HG02571 (cell line): ENCODE results near the gene FAM83C.

Experiments
- ATAC-seq: cut with Tn5 transposase; IDR thresholded peaks from one replicate; pipeline ENCODE4 v1.9.1; 2021; ENCODE audit warnings: mild to moderate bottlenecking, moderate library complexity; ENCODE audit not compliant: unreplicated experiment

FAM83C gene

DNA sequence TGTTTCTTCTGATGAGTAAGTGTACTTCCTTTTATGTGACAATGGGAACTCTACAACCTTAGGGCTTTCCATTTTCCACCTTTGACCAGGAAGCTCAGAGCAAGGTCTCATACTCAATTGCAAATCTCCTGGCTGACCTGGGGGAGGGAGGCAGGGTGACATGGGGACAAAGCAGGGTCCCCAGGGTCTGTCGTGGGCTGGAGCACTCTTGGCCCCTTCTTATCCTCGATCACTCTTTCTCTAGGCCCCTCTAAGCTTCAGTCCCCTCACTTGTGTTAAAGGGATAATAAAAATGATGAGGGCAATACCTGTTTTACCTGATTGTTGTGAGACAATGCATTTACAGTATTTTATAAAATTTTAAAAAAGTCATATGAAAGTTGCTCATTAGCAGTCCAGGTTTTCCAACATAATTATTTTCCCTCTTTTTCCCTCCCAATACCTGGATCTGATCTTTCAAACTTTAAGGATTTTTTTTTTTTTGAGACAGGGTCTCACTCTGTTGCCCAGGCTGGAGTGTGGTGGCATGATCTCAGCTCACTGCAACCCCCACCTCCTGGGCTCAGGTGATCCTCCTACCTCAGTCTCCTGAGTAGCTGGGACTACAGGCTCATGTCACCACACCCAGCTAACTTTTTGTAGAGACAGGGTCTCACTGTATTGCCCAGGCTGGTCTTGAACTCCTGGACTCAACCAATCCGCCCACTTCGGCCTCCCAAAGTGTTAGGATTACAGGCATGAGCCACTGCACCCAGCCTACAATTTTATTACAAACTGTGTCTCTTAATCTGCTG lies 8.4 kb upstream of the FAM83C start:
- ATAC-seq = no peak

DNA sequence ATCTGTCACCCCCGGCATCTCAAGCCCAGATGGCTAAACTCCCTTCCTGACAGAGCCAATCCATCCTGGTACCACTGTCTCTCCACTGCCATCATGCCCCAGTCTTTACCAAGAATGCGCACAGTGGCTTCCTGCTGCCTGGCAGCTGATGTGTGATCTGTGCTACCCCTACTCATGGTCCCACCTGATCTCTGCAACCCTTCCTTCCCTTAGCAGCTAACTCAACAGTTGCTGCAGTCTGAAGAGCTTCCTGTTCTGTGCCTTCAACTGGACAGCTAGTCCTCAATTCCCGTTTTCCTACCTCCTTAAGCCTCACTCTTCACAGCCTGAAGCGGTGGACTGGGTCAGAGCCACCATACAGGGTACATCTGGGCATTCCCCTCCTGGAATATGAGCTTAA lies 7.6 kb upstream of the FAM83C start:
- no peak for ATAC-seq

DNA sequence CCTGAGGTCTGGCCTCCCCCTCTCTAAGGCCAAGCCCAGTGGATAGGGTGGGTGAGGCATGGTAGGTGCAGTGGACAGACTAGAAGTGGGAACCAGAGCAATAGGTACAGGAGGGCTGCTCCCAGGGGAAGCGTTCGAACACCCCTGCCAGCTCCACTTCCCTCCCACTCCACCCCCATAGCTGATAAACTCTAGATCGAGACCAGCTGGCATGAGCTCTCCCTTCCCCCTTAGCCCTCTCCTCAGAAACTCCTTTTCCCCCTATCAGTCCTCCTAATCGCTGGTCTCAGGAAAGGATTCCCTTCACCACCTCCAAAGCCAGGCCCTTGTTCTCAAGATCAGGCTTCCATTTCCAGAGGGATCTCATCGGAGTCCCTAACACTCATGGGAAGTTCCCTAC lies 6.0 kb upstream of the FAM83C start:
- no peak for ATAC-seq

DNA sequence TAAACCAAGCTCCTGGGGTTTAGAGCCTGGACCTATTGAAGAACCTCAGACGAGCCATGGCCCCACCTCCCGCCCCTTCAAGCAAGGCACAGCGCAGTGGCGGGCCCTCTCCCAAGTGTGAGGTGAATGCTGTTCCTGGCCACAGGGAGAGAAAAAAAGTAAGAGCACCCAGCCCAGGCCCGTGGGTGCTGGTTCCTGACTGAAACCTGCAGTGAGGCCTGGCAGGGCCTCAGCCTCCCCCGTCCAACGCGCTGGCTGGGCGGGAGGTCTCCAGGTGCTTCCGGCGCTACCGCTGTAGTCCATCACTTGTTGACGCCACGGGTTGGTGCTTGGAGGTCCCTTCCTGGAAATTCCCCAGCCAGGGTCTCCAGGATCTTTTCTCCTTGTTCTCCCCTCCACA lies 5.5 kb upstream of the FAM83C start:
- ATAC-seq = no peak

DNA sequence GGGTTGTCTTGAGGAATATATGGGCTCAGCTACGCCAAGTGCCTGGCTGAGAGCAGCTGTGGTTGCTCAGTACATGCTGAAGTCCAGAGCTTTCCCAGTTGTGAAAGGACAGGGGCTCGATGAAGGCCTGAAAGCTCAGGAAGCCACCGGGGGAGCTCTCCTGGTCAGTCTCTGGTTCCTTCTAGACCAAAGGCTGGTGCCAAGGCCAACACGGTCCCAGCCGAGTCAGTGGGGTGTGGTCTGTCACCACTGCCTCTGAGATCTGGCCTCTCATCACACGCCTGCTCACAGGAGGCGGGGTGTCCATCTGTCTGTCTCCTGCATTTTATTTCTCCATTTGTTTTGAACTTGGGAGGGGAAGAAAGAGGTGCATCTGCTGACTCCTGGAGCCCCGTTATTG lies 4.9 kb upstream of the FAM83C start:
- no peak for ATAC-seq

DNA sequence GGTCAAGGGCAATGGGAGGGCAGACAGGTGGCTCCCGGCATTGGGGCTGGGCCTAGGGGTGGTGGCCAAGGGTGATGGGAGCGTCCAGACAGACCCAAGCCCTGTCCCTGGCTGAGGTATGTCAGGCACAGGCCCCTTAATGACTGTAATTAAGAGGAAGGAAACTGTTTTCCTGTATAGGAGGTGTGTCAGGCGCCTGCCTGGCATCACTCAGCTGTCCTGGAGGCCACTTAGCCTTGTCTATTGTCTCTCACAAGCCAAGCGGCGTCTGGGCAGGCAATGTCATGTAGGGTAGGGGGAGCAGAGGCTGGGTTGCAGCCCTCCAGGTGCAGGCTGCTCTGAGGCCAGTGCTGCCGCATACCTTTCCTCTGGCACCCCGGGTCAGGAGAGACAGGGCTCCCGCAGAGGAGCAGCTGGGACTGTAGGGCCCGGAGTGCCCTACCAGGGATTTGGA lies 3.9 kb upstream of the FAM83C start:
- no peak for ATAC-seq

DNA sequence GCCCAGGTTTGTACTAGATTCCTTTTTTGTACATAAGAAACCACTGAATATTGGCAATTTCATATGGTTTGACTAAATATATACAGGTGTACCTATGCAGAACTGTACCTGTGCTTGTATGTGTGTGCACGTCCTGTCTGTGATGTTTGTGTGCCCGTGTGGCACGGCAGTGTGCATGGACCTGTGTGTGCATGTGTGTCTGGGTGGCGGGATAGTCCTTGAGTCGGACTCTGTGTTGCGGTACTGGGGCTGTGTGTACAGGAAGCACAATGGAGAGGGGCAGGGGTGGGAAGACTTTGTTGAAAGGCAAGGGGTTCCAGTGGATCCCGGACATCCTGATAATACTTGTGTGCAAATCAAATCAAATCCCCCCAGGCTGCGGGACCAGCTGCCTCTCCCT lies 3.4 kb upstream of the FAM83C start:
- no peak for ATAC-seq

DNA sequence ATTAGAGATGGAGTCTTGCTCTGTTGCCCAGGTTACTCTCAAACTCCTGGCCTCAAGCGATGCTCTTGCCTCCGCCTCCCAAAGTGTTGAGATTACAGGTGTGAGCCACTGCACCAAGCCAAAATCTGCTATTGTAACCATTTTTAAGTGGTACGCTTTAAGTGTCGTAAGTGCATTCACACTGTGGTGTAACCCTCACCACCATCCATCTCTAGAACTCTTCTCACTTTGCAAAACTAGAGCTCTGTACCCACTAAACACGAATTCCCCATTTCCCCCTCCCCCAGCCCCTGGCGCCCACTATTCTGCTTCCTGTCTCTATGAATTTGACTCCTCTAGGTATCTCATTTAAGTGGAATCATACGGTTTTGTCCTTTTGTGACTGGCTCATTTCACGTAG lies 2.8 kb upstream of the FAM83C start:
- no peak for ATAC-seq

DNA sequence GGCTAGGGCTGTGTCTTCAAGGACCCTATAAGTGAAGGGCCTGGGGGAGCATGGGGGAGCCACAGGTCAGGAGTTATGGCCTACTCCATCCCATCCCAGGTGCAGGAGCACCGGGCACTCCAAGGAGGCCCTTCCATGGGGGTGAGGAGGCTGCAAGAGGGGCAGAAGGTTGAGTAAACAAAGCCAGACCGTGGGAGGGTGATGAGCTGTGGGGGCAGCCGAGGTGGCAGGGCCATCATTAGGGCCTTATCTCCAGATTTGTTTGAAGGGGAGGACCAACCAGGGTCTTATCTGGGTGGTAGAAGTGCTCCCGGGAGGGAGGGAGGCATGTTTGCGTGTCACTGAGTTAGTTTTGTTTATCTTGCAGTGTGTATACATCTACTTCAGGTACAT lies 2.1 kb upstream of the FAM83C start:
- no peak for ATAC-seq

DNA sequence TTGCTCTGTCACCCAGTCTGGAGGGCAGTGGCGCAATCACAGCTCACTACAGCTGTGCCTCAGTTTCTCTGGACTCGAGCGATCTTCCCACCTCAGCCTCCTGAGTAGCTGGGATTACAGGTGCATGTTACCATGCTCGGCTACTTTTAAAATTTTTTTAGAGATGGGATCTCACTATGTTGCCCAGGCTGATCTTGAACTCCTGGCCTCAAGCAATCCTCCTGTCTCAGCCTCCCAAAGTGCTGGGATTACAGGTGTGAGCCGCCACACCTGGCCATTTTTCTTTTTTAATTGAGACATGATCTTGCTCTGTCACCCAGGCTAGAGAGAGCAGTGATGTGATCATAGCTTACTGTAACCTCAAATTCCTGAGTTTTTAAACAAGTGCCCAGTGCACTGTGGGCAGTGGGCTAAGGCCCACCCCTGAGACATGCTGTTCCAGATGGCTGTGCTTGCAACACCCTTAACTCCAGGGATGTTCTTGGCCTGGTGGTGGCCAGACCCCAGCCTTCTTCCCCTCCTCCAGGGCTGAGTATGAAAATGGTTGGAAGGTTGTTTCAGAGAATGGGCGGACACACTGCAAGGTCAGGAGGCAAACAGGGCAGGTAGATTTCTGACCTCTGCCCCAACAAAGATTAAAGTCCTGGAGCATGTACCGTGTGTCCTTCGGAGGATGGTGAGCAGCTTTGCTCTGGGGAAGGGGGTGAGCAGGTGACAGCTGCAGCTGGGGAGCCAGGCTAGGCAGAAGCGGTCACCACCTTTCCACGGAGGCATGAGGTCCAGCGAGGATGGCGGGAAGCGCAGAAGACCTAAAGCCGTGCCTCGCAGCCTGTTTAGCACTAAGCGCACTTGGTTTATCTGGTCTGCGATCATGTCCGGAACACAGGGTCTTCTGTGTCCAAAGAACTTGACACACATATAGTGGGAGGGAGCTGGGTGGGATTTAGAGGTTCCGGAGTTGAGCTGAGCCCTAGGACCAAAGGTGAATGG lies 1.4 kb upstream of the FAM83C start:
- ATAC-seq = no peak

DNA sequence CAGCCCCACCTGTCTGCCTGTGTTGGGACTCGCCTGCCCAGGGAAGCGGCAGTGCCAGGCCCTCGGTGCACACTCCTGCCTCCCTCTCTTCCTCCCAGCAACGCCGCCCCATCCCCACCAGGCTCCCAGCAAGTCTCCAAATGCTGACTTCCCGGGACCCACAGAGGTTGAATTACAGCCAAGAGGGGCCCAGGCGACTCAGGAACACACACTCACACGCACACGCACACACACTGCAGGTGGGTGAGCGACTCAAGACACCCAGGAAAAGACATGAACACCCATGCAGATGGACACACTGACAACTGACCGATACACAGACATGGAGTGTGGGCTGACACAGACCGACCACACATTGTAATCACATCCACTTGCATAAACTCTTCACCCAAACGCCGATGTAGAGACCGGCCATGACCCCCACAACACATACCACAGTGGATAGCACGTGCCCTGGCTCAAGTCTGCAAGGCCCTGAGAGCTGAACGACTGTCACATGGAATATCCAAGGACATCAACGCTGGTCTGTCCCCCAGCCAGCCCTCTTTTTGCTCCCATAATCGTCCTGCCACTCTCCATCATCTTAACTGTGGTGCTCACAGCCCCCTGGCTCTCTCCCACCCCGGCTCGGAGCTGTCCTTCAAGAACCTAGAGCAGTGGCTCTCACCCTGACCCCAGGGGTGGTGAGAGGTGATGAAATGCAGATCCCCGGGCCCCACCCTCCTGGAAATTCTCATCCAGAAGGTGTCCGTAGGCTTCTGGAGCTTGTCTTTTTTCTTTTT lies 470 bp upstream of the FAM83C start:
- no peak for ATAC-seq

DNA sequence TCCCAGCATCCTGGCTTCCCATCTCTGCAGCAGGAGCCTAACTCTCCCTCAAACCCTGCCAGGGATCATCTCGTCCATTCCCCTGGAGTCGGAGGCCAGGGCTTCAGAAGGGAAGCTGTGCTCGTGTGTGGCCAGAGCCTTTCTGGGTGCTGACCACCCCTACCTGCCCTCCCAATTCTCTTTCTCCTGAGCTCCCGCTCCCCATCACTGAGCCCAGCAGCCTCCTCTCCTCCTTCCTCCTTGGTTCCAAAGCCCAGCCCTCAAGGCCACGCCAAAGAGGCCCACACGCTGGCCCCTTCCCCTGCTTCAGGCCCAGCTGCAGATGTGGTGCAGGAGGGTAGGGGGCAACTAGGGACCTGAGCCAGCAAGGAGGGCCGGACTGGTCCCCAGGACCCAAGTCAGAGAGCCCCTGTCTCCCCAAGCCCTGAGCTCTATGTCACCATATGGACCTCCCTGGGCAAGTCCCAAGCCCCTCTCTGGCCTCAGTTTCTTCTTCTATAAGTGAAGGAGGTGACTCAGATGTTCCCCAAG lies 1.3 kb downstream of the FAM83C start:
- no peak for ATAC-seq

DNA sequence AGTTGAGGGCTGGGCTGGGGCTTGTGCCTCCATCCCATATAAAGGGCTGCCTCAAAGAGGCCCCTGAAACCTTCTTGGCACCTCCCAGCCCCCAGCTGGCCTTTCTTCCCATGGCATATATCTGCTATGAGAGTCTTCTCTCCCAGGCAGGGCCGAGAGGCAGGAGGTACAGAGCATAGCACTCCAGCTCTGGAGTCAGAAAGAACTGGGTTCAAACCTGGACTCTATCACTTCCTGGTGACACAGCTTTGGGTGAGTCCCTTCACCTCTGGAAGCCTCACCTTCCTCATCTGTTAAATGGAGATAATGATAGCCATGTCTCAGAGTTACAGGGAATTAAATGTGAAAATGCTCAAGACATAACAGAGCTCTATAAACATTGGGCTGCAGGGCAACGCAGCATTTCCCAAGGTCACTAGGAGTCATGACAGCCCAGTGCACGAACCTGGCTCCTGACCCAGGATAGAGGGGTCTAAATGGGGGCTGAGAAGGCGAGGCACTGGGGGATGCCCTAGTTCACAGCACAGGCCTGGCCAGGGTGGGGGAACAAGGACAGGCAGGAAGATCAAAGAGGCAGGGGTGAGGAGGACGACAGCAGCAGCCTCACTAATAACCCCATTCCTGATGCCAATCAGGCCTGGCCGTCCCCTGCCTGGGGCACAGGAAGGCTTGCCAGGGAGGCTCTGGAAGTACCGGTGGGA lies 1.9 kb downstream of the FAM83C start:
- no peak for ATAC-seq

DNA sequence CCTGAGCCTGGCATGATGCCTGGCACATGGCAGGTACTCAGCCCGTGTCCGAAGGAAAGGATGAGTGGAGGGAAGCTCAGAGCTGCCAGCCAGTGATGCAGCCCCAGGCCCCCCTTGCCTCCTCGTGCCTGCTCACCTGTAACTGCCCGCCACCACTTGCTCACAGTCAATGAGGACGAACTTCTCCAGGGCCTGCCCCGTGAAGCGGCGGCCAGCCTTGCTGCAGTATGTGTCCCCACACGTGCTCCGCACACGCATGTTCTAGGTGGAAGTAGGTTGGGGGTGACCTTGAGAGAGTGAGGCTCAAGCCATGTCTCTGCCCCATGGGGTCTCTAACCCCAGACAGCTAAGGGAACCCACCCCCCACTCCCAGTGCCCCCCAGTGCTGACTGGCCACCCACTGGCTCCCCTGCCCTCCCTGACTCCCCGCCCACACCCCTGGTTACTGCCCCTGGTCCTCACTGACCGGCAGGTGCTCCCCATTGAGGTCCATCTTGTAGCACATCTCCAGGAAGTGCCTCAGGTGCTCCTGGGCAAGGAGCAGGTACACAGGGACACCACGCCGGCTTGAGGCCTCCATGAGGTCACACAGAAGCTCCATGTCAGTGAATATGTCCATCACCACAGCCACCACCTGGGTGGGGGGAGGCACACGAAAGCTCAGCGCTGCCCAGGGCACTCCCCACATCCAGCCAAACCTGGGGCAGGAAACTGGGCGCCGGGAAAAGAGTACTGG lies 3.7 kb downstream of the FAM83C start:
- no peak for ATAC-seq

DNA sequence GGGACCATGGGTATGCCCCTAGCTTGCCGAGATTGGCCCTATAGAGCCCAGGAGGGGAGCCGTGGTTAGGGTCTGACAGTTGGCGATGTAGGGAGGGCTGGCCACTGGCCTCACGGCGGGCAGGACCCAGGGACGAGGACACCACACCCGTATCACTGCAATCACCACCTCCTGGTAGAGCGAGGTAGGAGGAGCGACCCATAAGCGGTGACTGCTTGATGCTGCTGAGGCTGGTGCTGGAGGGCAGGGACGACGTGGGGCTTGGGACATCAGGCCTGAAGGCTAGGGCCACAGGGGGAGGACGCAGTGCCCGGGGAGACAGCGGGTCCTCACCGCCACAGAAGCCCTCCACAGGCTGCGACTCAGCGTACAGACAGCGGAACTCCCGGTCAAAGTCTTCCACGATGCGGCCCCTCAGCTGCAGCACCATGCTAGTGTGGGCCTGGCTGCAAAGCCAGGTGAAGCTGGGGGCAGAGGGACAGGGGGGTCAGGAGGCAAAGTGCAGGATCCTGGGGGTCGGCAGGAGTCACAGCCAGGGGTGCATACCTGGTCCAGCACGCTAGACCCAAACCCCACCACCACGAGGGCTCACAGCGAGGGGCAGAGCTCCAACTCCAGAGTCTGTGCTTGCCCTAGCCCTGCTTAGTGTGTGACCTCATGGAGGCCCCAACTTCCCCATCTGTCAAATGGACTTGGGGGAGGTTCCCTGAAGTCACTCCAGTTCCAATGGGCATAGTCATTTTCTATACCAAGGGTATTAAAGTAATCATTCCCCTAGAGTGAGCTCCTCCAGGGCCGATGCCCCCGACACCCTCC lies 4.5 kb downstream of the FAM83C start:
- no peak for ATAC-seq

DNA sequence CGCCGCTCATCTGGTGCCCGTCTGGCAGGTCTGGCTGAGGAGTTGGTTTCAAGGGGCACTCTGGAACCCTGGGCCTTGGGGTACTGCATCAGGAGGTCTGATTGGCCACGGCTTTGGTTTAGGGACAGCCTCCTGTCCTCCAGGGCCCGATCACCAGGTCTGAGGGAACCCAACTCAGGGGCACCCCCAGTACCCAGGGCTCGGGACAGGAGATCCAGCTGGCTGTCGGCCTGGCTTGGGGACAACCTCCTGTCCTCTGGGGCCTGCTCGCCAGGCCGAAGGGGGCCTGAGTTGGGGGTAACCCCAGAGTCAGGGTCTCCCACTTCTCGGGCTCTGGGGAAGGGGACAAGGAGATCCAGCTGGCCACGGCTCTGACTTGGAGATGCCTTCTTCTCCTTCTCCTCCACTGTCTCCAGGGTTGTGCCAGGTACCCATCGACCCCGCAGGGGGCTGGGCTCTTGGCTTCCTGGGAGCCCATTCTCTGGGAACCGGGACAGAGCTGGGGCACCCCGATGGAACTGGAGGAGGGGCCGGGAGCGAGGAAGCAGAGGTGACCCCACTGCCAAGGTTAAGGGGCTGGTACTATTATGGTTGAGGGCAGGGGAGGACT lies 5.2 kb downstream of the FAM83C start:
- ATAC-seq = no peak

DNA sequence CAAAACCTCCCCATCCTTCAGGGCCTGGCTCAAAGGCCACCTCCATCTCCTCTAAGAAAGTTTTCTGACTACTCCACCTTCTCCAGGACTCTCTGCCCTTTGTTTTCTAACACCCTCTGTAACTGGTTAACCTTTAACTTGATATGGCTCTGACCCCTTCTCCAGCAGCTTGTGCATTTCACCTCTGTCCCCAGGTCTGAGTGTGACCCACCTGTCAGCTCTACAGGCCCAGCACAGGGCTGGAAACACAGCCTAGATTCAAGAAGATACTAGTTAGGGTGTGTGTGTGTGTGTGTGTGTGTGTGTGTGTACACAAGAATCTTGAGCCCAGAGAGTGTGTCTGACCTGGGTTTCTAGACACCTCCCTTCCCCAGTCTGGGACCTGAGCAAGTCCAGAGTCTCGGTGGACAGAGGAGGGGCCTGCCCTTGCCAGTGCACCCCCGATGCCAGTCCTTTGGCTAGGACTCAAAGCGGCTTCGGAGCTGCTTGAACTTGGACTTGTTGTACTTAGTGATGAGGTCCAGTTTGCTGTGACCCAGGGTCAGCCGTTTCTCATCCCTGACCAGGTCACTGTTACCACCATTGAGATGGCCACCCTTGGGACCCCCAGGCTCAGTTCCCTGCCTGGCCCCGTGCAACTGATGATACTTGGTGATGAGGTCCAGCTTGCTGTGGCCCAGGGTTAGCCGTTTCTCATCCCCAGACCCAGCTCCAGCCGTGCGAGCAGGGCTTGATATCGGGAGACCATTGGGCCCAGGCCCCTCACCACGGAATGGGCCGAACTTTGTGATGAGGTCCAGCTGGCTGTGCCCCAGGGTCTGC lies 5.9 kb downstream of the FAM83C start:
- no peak for ATAC-seq

DNA sequence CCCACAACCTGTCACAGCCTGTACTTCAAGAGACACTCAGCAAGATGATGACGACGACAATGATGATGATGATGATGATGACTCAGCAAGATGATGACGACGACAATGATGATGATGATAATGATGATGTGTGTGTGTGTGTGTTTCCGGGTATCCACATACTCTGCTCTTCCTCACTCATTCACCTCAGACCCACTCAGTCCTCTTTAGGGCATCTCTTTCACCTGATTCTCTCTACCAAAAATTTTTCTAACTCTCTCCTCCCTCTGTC lies 6.5 kb downstream of the FAM83C start:
- ATAC-seq = no peak
